Cardiac fibroblast (primary cell): ENCODE measurements around the gene PPP1R16B.

ENCODE experiments used
- DNase-seq, 2 donors: peaks; one replicate each; pipeline versions ENCODE4 v3.0.0 to v3.0.0-alpha.2; 2010; ENCODE audit warnings: low read depth in 2 of 2
- H3K4me3 ChIP-seq, 2 donors: replicated peaks in 1 of 2; 1 replicate in 1 of 2; 2 replicates in 1 of 2; pipeline ENCODE4 v1.5.1; 2011; ENCODE audit warnings: low read depth in 2 of 2, low read length in 2 of 2, mild to moderate bottlenecking in 2 of 2, moderate library complexity in 1 of 2
- TF ChIP-seq, protein P1 (sequence below): IDR thresholded peaks from one replicate; pipeline ENCODE4 v1.5.1; 2011; ENCODE audit warnings: low read depth, mild to moderate bottlenecking, low read length, inconsistent platforms

Gene PPP1R16B

GRCh38 chr20:38888059-38888831 lies 82.7 kb downstream of the PPP1R16B start:
- TF ChIP-seq, protein P1, sequence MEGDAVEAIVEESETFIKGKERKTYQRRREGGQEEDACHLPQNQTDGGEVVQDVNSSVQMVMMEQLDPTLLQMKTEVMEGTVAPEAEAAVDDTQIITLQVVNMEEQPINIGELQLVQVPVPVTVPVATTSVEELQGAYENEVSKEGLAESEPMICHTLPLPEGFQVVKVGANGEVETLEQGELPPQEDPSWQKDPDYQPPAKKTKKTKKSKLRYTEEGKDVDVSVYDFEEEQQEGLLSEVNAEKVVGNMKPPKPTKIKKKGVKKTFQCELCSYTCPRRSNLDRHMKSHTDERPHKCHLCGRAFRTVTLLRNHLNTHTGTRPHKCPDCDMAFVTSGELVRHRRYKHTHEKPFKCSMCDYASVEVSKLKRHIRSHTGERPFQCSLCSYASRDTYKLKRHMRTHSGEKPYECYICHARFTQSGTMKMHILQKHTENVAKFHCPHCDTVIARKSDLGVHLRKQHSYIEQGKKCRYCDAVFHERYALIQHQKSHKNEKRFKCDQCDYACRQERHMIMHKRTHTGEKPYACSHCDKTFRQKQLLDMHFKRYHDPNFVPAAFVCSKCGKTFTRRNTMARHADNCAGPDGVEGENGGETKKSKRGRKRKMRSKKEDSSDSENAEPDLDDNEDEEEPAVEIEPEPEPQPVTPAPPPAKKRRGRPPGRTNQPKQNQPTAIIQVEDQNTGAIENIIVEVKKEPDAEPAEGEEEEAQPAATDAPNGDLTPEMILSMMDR: no peak
- DNase-seq: no peak
- H3K4me3 ChIP-seq: no peak overlapping the region

DNA sequence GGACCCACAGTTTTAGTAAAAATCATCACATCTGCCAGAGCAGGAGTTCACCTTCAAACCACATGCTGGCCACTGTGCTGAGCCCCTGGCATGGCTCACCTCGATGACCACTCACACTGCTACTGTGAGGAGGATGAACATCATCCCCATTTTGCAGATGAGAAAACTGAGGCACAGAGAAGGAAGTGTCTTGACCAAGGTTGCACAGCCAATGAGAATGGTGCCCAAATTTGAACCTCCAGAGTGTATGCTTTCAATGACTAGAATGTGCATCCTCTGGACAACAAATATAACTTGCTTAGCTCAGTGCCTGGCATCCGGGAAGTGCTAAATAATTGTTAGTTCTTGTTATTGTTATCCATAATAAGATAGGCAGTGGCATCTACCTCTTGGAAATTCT lies 83.6 kb downstream of the PPP1R16B start:
- DNase-seq: no peak
- TF ChIP-seq, protein P1: no peak
- no peak overlapping the region for H3K4me3 ChIP-seq

- TF ChIP-seq, protein P1: no peak
- DNase-seq: no peak
- H3K4me3 ChIP-seq: no peak overlapping the region
Observed at GRCh38 chr20:38889792-38890496, 84.4 kb downstream of the PPP1R16B start.

DNA sequence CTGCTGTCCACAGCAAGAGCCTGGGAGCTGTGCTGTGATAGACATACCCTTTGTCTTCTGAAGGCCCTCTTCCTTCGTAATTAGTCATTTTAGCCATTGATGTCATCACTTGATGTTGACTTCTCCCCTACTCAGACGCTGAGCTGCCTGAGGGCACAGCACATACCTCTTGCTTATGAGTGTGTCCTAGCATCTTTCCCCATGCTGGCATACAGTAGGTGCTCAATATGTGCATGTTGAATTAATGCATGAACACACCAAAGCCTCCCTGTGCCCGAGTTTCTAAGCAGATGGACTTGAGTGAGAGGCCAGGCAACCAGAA lies 85.0 kb downstream of the PPP1R16B start:
- no peak overlapping the region for H3K4me3 ChIP-seq
- DNase-seq: no peak
- TF ChIP-seq, protein P1: no peak

- TF ChIP-seq, protein P1: no peak
- no peak overlapping the region for H3K4me3 ChIP-seq
- no peak for DNase-seq
Observed at GRCh38 chr20:38892091-38892981, 86.8 kb downstream of the PPP1R16B start.

DNA sequence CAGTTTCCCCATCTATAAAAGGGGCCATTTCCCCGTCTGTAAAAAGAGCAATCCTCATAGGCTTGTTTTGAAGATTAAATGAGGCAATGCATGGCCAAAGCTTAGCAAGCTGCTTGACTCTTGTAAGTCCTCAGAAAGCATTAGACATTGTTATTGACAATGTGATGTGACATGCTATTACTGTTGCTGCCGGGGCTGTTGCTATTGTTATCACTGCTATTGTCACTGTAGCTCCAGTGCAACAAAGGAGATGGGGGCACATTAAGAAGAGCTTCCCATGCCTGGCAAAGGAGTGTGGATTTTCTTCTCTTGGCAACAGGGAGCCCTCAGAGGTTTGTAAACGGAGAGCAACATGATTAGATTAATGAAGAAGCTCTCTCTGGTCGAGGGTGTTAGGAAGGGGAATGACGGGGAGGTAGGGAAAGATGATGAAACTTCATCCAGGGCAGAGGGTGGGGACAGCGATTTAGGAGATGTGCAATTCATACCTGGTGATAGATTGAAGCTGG lies 87.6 kb downstream of the PPP1R16B start:
- no peak for DNase-seq
- no peak overlapping the region for H3K4me3 ChIP-seq
- TF ChIP-seq, protein P1: no peak
